ENCODE results near the gene COG1. TPM values are rescaled to one million over a fixed set of nuclear protein-coding genes. Genes with fewer than 3 reads are reported as not detected.

COG1 gene
- total RNA-seq, 1 donor from 2014 or later: 28.5 TPM

DNA sequence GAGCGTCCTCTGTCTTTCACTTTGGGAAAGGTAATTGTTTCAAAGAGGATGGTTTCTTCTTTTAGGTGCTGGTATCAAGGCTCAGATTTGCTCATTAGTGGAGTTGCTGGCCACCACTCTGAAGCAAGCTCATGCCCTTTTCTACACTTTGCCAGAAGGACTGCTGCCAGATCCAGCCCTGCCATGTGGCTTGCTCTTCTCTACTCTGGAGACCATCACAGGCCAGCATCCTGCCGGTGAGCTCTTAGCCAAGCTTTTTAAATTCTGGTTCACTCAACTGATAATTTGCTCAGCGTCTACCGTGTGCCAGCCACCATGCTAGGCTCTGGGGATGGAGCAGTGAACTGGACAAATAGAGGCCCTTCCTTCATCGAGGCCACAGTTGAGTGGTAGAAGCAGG lies 4.3 kb downstream of the COG1 start:
- intact Hi-C loops (cut with micrococcal nuclease): no loop called here

DNA sequence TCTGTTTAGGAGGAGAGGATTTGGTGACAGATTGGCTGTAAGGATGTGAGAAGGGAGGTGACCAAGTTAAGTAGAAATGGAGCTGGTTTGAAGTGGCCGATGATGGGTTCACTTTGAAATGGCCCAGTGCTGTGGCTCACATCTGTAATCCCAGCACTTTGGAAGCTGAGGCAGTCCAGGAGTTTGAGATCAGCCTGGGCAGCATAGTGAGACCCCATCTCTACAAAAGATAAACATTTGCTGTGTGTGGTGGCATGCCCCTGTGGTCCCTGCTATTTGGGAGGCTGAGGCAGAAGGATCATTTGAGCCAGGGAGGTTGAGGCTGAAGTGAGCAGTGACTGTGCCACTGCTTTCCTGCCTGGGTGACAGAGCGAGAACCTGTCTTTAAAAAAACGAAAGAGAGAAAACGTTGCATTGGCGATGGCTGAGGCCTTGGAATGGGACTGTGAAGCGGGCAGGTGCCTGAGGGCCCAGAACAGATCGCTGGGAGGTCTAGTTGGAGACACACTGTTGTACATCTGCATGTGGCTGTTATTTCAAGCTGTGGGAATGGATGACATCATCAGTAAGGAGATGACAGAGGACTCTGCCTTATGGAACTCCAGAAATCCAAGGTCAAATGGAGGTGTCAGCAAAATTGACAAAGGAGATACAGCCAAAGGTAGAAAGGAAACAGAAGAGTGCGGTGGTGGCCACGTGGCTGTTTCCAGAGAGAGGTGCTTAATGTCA lies 5.5 kb downstream of the COG1 start:
- intact Hi-C loops (cut with micrococcal nuclease): no loop called here

DNA sequence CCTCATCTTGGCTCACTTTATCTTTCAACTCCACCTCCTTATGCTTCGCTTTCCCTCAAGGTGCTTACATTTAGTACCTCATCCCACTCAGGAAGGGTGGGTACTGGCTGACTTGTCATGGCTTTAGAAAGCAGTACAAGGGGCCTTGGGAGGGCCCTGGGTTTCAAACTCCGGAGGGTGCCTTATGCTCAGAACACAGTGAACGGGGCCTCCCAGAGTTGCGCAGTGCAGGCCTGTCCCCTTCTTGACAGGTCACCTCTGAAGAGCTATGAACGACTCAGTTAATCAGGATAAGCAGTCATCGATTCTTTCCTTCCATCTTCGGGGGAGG lies 6.0 kb downstream of the COG1 start:
- intact Hi-C loops (cut with micrococcal nuclease): no loop called here

DNA sequence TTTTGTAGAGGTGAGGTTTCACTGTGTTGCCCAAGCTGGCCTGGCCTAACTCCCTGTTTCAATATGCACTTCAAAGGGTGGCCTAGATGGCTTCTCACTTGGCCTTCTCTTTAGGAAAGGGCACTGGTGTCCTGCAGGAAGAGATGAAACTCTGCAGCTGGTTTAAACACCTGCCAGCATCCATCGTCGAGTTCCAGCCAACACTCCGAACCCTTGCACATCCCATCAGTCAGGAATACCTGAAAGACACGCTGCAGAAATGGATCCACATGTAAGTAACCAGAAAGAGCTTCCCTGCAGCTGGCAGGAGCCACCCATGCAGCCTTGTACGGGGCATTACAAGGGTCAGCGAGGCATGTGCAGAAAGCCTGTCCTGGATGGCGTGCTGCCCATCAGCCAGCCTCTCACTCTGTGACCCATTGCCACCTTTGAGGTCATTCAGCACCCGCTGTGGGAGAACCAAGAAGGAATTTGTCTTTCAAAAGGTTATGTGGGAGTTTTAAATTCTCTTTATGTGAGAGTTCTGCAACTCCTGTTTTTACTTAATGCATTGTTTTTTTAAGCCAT lies 7.0 kb downstream of the COG1 start:
- intact Hi-C loops (cut with micrococcal nuclease): no loop called here

DNA sequence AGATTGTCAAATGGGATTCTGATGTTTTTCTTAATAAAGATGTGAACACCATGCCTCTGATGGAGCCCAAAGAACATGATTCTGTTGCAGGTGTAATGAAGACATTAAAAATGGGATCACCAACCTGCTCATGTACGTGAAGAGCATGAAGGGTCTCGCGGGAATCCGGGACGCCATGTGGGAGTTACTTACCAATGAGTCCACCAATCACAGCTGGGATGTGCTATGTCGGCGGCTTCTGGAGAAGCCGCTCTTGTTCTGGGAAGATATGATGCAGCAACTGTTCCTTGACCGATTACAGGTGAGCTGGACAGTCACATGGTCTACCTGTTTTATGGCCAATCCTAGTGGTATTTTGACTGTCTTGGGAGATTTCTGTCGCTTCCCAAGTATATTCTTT lies 7.6 kb downstream of the COG1 start:
- intact Hi-C loops (cut with micrococcal nuclease): no loop called here

DNA sequence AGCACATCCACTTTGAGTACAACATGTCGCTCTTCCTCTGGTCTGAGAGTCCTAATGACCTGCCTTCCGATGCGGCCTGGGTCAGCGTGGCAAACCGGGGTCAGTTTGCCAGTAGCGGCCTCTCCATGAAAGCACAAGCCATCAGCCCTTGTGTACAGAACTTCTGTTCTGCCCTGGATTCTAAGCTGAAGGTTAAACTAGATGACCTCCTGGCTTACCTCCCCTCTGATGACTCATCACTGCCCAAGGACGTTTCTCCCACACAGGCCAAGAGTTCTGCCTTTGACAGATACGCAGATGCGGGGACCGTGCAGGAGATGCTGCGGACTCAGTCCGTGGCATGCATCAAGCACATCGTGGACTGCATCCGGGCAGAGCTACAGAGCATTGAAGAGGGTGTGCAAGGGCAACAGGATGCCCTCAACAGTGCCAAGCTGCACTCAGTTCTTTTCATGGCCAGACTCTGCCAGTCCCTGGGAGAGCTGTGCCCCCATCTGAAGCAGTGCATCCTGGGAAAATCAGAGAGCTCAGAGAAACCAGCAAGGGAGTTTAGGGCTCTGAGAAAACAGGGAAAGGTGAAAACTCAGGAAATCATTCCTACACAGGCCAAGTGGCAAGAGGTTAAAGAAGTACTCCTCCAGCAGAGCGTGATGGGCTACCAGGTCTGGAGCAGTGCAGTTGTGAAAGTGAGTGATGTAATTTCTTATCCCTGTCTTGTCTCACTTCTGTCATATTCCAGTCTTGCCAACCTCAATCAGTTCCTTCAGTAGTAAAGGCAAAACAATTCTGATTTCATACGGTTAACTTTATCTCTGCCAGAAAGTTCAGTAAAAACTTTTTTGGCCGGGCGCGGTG lies 8.6 kb downstream of the COG1 start:
- intact Hi-C loops (cut with micrococcal nuclease): no loop called here

DNA sequence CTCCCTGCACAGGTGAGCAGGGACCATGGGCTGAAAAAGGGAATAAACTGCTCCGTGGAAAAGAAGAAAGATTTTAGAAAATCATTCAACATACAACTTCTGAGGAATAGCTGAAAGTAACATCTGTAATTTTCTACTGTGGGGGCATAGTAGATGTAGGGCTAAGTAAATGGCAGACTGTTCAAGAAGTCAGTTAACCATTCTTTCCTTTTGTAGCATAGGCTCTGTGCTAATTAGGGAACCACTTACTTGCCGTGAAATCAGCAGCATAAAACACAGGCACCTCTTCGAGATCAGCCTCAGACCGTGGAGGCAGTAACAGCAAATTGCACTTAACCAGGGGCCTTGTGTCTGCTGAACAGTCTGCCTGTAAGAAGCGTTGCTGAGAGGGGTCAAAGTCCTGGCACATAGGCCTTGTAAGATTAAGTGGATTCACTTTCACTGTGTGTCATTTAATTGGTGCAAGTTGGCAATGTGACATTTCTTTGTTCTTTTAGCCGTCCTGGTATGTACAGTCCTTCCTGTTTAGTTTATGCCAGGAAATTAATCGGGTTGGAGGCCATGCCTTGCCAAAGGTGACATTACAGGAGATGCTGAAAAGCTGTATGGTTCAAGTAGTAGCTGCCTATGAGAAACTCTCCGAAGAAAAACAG lies 10.4 kb downstream of the COG1 start:
- intact Hi-C loops (cut with micrococcal nuclease): no loop called here

DNA sequence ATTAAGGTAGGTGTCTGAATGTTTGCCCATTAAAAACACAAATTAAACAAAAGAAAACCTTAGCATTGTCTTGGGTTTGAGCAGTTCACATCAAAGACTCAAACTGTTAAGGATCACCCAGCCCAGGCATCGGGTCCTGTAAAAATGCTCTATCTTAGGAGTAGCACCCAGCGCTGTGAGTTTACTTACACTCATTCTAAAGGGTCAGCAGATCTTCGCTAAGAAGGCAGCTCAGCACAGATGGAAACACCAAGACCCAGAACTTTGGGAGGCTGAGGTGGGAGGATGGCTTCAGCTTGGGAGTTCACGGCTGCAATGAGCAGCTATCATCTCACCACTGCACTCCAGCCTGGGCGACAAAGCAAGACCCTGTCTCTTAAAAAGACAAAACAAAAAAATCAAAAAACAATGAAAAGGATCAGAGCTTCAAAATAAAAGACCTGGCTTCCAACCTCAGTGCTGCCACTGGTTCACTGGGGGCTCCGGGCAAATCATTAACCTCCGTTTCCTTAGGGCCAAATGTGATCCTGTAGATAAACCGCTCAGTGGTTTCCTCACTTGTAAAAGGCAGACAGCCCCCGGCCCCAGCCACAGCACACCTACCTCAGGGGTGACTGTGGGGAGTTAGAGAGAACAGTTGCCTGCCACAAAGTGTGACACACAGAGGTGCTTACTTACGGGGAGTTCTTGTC lies 11.1 kb downstream of the COG1 start:
- intact Hi-C loops (cut with micrococcal nuclease): no loop called here

DNA sequence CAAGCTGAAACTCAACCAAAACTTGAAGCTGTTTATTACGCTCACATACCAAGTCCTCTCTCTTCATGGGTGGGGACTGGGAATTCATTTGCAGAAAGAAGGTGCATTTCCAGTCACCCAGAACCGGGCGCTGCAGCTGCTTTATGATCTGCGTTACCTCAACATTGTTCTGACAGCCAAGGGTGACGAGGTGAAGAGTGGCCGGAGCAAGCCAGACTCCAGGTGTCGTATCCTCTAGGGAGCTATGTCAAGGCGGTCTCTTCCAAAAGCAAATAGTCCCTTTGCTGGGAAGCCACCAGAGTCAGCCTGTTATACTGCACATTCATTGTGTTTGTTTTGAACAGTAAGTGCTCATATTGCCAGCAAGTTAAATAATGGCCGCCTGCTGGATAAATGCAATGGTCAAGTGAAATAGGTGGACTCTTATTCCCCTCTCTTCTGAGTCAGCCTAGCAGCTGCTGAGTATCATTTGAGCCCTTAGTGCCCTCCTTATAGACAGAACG lies 12.7 kb downstream of the COG1 start:
- intact Hi-C loops (cut with micrococcal nuclease): no loop called here

DNA sequence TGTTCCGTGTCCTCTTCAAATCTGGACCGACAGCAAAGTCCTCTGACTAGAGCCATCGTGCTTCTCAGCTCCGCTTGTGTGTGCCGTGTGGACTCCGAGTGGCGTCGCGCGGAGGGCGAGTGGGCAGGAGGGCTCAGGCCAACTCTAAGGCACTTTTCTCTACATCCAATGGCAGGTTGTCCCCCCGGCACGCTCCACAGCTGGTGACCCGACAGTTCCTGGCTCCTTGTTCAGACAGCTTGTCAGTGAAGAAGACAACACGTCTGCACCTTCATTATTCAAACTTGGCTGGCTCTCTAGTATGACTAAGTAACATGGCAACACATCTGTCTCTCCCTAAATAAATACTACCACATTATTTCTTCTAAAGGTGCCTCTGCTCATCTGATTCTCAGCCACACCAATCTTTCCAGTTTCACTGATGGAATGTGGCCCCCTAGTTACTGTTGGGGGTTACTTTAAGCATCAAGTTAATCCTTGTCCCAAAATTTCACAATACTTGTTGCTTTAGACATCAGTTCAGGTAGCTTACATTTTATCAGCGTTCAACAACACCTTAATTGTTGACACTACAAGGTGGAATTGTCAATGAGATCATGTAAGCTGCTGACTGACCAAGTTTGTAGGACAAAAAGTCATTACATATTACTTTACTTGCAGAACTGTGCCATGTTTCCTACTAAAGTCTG lies 15.4 kb downstream of the COG1 start:
- intact Hi-C loops (cut with micrococcal nuclease): no loop called here

DNA sequence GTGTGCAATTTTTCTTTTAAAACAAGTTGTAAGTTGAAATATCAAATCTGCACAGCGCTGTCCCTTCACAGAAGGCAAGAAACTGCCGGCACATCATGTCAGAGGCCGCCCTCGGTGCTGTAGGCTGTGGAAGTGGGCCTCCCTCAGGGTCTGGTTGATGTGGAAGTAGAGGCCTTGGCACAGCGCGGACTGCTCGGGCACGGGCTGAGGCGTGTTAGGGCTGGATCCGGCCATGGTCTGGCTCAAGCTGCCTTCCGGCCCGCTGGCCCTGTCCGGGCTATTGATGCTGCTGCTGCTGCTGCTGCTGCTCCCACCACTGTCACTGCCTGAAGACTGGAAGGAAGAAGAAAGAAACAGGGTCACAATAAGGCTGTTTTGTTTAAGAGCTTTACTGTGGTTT lies 16.6 kb downstream of the COG1 start:
- intact Hi-C loops (cut with micrococcal nuclease): no loop called here

DNA sequence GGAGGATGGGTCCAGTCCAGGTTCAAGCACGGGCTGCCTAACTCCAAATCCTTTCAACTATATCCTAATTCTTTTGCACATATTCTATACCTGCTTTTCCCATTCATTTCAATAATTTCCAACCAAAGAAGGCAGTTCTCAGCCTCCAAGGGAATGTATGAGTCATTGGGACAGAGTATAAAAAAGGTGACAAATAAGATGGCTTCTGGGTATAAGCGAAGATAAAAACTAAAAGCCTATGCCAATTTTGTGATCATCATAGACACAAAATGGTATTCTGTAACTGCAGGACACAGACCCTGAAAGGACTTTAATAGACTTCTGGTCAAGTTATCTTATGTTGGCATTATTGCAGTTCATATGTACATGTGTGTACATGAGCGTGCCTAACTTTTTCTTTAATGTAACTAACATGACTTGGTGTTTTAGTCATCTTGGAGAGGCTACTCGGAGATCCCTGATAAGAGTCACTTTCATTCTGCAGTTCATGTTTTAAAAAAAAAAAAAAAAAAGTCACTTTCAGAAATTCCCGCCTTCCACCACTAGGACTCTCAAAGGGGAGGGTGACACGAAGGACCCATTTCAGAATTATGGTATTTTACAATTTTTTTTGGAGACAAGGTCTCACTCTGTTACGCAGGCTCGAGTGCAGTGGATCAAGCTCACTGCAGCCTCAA lies 17.3 kb downstream of the COG1 start:
- intact Hi-C loops (cut with micrococcal nuclease): loop anchor here (1.0 to 5.0 kb wide), 4 partner anchors 17 to 102 kb away; partner anchors contain the start of genes CDC42EP4 and COG1

DNA sequence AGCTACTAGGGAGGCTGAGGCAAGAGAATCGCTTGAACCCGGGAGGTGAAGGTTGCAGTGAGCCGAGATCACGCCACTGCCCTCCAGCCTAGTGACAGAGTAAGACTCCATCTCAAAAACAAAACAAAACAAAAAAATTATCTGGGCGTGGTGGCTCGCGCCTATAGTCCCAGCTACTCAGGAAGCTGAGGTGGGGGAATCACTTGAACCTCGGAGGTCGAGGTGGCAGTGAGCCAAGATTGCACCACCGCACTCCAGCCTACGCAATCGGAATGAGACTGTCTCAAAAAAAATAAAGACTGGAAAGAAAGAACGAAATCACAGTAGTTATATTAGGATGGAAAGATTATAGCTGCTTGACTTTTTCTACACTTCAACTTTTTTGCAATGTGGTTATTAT lies 18.9 kb downstream of the COG1 start:
- intact Hi-C loops (cut with micrococcal nuclease): loop anchor here (1.0 to 5.0 kb wide), 3 partner anchors 10 to 101 kb away; partner anchors contain the start of genes CDC42EP4 and COG1

DNA sequence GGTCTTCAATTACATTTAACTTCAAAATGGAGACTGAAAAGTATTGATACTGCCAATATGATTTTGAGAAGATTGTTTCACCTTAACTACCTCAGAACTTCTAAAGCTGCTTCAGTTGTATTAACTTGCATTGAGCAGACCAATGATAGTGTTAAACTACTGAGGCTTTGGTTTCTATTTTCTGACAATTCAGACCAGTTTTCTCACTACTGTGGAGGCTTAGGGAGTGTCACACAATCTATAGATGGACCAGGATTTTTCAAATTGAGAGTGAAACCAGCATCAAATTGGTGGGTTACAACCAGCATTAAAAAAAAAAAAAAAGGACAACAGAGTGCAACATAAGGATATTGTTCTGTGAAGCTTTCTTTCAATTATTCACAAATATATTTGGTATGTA lies 21.2 kb downstream of the COG1 start:
- intact Hi-C loops (cut with micrococcal nuclease): loop anchor here (5.0 kb wide), 1 partner anchor 98 kb away; the partner anchor contains the start of gene CDC42EP4

DNA sequence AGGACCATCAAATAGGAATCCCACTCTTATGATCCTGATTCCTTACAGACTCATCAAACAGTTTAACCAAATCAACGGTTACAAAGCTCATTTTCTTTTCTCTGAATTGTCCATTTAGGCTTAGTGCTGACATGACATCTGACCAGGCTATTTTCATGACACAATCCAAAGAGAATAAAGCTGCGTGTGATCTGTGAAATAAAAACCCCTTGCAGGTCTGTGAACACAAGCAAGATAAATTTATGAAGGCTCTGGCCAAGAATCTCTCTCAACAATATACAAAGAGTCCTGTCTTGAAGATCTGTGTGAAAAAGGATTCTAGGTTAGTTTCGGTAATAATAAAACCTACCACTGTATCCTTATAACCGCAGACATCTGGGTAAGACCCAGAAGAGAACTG lies 22.0 kb downstream of the COG1 start:
- intact Hi-C loops (cut with micrococcal nuclease): loop anchor here (5.0 kb wide), 1 partner anchor 97 kb away; the partner anchor contains the start of gene CDC42EP4

DNA sequence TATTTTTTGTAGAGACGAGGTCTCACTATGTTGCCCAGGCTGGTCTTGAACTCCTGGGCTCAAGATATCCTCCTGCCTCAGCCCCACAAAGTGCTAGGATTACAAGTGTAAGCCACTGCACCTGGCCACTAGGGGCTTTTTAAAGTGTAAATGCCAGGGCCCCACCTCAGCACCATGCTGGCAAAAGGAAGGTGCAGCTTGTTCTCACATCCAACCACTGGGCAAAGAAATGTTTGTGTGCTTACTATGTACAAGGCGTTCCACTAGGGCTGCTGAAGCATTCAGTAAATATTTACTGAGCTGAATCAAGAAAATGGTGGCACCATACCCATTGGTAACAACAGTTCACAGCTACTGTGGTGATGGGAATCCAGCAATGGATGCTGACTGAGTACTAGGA lies 22.6 kb downstream of the COG1 start:
- intact Hi-C loops (cut with micrococcal nuclease): no loop called here

DNA sequence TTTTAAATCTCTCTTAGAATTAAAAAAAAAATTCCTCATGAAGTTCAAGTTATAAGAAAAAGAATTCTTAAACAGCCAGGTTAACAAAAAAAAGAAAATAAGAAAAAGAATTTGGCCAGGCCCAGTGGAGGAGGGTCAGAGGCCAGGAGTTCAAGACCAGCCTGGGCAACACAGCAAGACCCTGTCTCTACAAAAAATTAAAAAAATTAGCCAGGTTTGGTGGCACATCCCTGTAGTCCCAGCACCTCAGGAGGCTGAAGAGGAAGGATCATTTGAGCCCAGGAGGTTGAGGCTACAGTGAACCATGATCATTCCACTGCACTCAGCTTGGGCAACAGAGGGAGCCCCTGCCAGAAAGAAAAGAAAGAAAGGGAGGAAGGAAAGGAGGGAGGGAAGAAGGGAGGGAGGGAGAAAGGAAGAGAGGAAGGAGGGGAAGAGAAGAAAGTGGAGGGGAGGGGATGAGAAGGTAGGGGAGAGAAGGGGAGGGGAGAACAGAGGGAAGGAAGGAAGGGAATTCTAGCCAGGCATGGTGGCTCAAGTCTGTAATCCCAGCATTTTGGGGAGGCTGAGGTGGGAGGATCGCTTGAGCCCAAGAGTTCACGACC lies 30.9 kb downstream of the COG1 start:
- intact Hi-C loops (cut with micrococcal nuclease): no loop called here

DNA sequence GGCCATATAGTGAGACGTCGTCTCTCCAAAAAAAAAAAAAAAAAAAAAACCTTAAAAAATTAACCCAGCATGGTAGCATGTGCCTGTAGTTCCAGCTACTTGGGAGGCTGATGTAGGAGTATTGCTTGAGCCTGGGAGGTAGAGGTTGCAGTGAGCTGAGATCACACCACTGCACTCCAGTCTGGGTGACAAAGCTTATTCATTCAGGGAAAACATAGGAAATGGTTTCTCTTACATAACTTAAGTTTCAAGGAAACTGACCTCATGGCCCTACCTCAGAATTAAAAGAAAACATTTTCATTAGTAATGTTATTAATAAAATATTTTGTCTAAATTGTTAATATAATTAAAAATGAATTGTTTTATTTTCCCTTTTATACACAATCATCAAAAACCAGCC lies 31.4 kb downstream of the COG1 start:
- intact Hi-C loops (cut with micrococcal nuclease): no loop called here

DNA sequence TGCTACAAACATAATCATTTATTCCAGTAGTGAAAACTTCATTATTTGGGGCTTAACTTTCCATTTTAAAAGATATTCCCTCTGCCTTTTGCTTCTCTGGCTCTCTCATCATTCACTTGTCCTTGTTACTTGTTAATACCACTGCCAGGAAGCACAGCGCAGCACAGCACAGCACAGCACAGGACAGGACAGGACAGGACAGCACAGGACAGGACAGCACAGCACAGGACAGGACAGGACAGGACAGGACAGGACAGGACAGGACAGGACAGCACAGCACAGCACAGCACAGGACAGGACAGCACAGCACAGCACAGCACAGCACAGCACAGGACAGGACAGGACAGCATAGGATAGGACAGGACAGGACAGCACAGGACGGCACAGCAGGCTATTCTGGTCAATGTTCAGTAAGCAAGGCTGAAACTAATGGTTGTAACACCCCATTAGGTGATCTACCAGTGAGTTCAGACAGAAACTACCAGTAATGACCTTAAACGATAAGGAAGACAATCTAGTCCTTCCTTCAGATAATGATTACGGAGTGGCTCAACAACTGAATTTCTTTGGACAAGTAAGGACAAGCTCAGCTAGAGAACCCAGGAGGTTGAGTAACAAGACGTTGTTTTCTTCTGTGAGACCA lies 31.9 kb downstream of the COG1 start:
- intact Hi-C loops (cut with micrococcal nuclease): no loop called here
